Right lobe of liver (tissue), 6 donors: ENCODE results near the gene CCIN. TPM values are rescaled to one million over a fixed set of nuclear protein-coding genes. Genes with fewer than 3 reads are reported as not detected.
"Not testable (repeated sequence)": the region's sequence is repeated elsewhere in the genome, so short reads cannot be mapped to it uniquely, and the experiment has no call there.

Experiments used
- ATAC-seq, 4 donors: fragments of 200-7000 bp; cut with Tn5 transposase; one replicate each; pipeline ENCODE4 v1.9.1; 2020; ENCODE audit warnings: mild to moderate bottlenecking in 4 of 4, moderate library complexity in 4 of 4
- DNase-seq, 3 donors: peaks; one replicate each; pipeline ENCODE4 v3.0.0-alpha.2; 2020
- H3K27ac ChIP-seq, 3 donors: fragments of 200-600 bp; one replicate each; pipeline ENCODE4 v1.8.0; 2022
- H3K27me3 ChIP-seq, 2 donors: fragments of 200-600 bp; one replicate each; pipeline ENCODE4 v1.8.0; 2022
- H3K36me3 ChIP-seq, 4 donors: fragments of 200-600 bp; sonication (generic) in 1 of 4; one replicate each; pipeline versions ENCODE4 v1.5.1 to v1.8.0; 2017 to 2022; ENCODE audit warnings: control low read depth in 1 of 4
- H3K4me1 ChIP-seq, 4 donors: fragments of 200-600 bp; sonication (generic) in 1 of 4; one replicate each; pipeline versions ENCODE4 v1.5.1 to v1.8.0; 2017 to 2022; ENCODE audit warnings: control low read depth in 1 of 4
- H3K4me3 ChIP-seq, 3 donors: fragments of 200-600 bp; one replicate each; pipeline ENCODE4 v1.8.0; 2022
- H3K9me3 ChIP-seq, 4 donors: fragments of 200-600 bp; sonication (generic) in 1 of 4; one replicate each; pipeline versions ENCODE4 v1.5.1 to v1.8.0; 2017 to 2022; ENCODE audit warnings: control low read depth in 1 of 4
- CTCF ChIP-seq, 4 donors: fragments of 200-600 bp in 3 of 4; fragments of 450-650 bp in 1 of 4; IDR thresholded peaks; one replicate each; pipeline versions ENCODE4 v1.5.1 to v1.8.0; 2016 to 2022; ENCODE audit warnings: antibody characterized with exemption in 4 of 4, mild to moderate bottlenecking in 2 of 4
- POLR2A ChIP-seq: fragments of 450-650 bp; IDR thresholded peaks from one replicate; pipeline ENCODE4 v1.6.1; 2017; ENCODE audit warnings: antibody characterized with exemption, mild to moderate bottlenecking
- WGBS: methylation state at CpG from one replicate; pipeline ENCODE4 v1.1.6; 2018; ENCODE audit warnings: low coverage, low lambda C conversion rate; ENCODE audit not compliant: insufficient coverage; ENCODE audit errors: missing lambda C conversion rate; 5-methylcytosine and 5-hydroxymethylcytosine counted together
- intact Hi-C, 2 donors: fragments of 100-400 bp; cut with DNase I; formaldehyde crosslinking; loops; one replicate each; pipeline versions ENCODE4 v1.11.2 to v1.14.1; 2022
- total RNA-seq, 6 experiments: library from RNA; depleted of rRNA in 2 of 6; stranded (reverse); fragments of >200 nt in 2 of 6; fragmentation: NEBNext Ultra II Directional in 3 of 6; extraction: Animal tissue kit (Norgen Biotek cat#: 25700) in 3 of 6; gene quantifications; one replicate each; pipeline versions ENCODE4 v1.1.0 to v1.2.4, GENCODE V29; 2016 to 2023
- donor health status: DM: no; HTN: yes; CAD: no.
- donor health status: DM: no; HTN: no; CAD: no.
- donor health status: DM: no; HTN: no; CAD: no.
- donor health status: DM: no; HTN: yes; CAD: no.
- donor health status: DM: no; HTN: yes; CAD: no.

The CCIN gene
- total RNA-seq, 6 experiments from 2014 or later, result not detected

- H3K9me3 ChIP-seq, result no peaks in the 10 kb centered on the region
- no peaks in the 10 kb centered on the region for H3K27me3 ChIP-seq
- no peak overlapping the region for H3K27ac ChIP-seq
- no peaks in the 10 kb centered on the region for H3K36me3 ChIP-seq
- DNase-seq (no peak), ATAC-seq (no peak)
- TF ChIP-seq CTCF (IDR thresholded peaks at IDR 0.05) (no peak), POLR2A (no peak)
- no peaks in the 10 kb centered on the region for H3K4me1 ChIP-seq
- H3K4me3 ChIP-seq, result no peak overlapping the region
- intact Hi-C loops, result loop anchor here in 1 of 2 donors (10.0 kb wide), 1 partner anchor 63 kb away; no protein-coding TSS in a partner anchor
- WGBS, result 63% methylated on average over 4 of the region's 4 CpGs
Observed at GRCh38 chr9:36177571-36177970, 8.4 kb downstream of the CCIN start.

- intact Hi-C loops, result not testable (repeated sequence)
Observed at GRCh38 chr9:36180243-36180642, 11.1 kb downstream of the CCIN start.

GRCh38 chr9:36187414-36187813, 18.2 kb downstream of the CCIN start:
- TF ChIP-seq POLR2A (no peak), CTCF (IDR thresholded peaks at IDR 0.05) (no peak)
- no peak for DNase-seq
- Histone ChIP-seq H3K27me3 (no peaks in the 10 kb centered on the region), H3K36me3 (no peaks in the 10 kb centered on the region), H3K9me3 (no peaks in the 10 kb centered on the region), H3K4me3 (no peak overlapping the region), H3K27ac (no peak overlapping the region), H3K4me1 (peaks cover 0 to 9% (median 4%) of the 10 kb centered on the region in 4 donors)
- ATAC-seq, result no peak
- intact Hi-C loops, result no loop called here

More at GRCh38 chr9:36180243-36180642, 11.1 kb downstream of the CCIN start:
- H3K4me1 ChIP-seq, H3K9me3 ChIP-seq, H3K27ac ChIP-seq, H3K27me3 ChIP-seq, H3K36me3 ChIP-seq, ATAC-seq, DNase-seq, H3K4me3 ChIP-seq: not testable (repeated sequence)
- 87% methylated on average over 5 of the region's 6 CpGs for WGBS

- H3K27me3 ChIP-seq, result no peaks in the 10 kb centered on the region
- 70% methylated on average over 5 of the region's 5 CpGs for WGBS
- intact Hi-C loops, result no loop called here
- H3K27ac ChIP-seq, result no peak overlapping the region
- H3K9me3 ChIP-seq, result no peaks in the 10 kb centered on the region
- ATAC-seq, result no peak
- peaks cover 0 to 16% (median 8%) of the 10 kb centered on the region in 4 donors for H3K4me1 ChIP-seq
- TF ChIP-seq CTCF (IDR thresholded peaks at IDR 0.05), result no peak
- TF ChIP-seq POLR2A, result no peak
- H3K4me3 ChIP-seq, result no peak overlapping the region
- DNase-seq, result no peak
- H3K36me3 ChIP-seq, result no peaks in the 10 kb centered on the region
Observed at GRCh38 chr9:36188212-36188611, 19.0 kb downstream of the CCIN start.

- ATAC-seq (peak in 1 of 4 donors; percentile 8), DNase-seq (no peak)
- TF ChIP-seq POLR2A, result no peak
- no peak for TF ChIP-seq CTCF (IDR thresholded peaks at IDR 0.05)
- WGBS, result 7% methylated on average over 9 of the region's 9 CpGs
- no peaks in the 10 kb centered on the region for H3K36me3 ChIP-seq
- H3K4me1 ChIP-seq, result peaks cover 0 to 22% (median 12%) of the 10 kb centered on the region in 4 donors
- no peaks in the 10 kb centered on the region for H3K9me3 ChIP-seq
- peak overlapping the region; percentile 82 to 93 (median 83) for H3K27ac ChIP-seq
- peak overlapping the region; percentile 95 to 99 (median 95) for H3K4me3 ChIP-seq
- no peaks in the 10 kb centered on the region for H3K27me3 ChIP-seq
- intact Hi-C loops, result no loop called here
Observed at GRCh38 chr9:36189976-36190375, 20.8 kb downstream of the CCIN start.
